Measurements from ENCODE around the gene HDLBP.
"Not testable (repeated sequence)": the region's sequence is repeated elsewhere in the genome, so short reads cannot be mapped to it uniquely, and the experiment has no call there.

The HDLBP gene

GRCh38 chr2:241207641-241208040, 107.8 kb downstream of the HDLBP start:
- no peak for DNase-seq

- no peak for DNase-seq
Observed at GRCh38 chr2:241207151-241207550, 108.3 kb downstream of the HDLBP start.

- no peak for DNase-seq
Observed at GRCh38 chr2:241205086-241205485, 110.4 kb downstream of the HDLBP start.

GRCh38 chr2:241204490-241204889, 111.0 kb downstream of the HDLBP start:
- DNase-seq, result no peak

- DNase-seq, result no peak
Observed at GRCh38 chr2:241204010-241204384, 111.5 kb downstream of the HDLBP start.

- no peak for DNase-seq
Observed at GRCh38 chr2:241203218-241204009, 112.1 kb downstream of the HDLBP start.

GRCh38 chr2:241202681-241203080, 112.8 kb downstream of the HDLBP start:
- DNase-seq, result no peak

- DNase-seq, result no peak
Observed at GRCh38 chr2:241202268-241202585, 113.2 kb downstream of the HDLBP start.

- no peak for DNase-seq
Observed at GRCh38 chr2:241201445-241202267, 113.8 kb downstream of the HDLBP start.

GRCh38 chr2:241200822-241201395, 114.6 kb downstream of the HDLBP start:
- peak in 1 of 2 donors; percentile 42 for DNase-seq

- no peak for DNase-seq
Observed at GRCh38 chr2:241199897-241200821, 115.3 kb downstream of the HDLBP start.

GRCh38 chr2:241199286-241199685, 116.2 kb downstream of the HDLBP start:
- DNase-seq, result no peak

GRCh38 chr2:241198381-241199279, 116.8 kb downstream of the HDLBP start:
- no peak for DNase-seq

GRCh38 chr2:241197947-241198346, 117.5 kb downstream of the HDLBP start:
- no peak for DNase-seq

GRCh38 chr2:241197246-241197645, 118.2 kb downstream of the HDLBP start:
- not testable (repeated sequence) for DNase-seq

- DNase-seq, result no peak
Observed at GRCh38 chr2:241195506-241196130, 119.9 kb downstream of the HDLBP start.

- DNase-seq, result no peak
Observed at GRCh38 chr2:241194811-241195210, 120.7 kb downstream of the HDLBP start.

- no peak for DNase-seq
Observed at GRCh38 chr2:241193271-241193670, 122.2 kb downstream of the HDLBP start.

- DNase-seq, result no peak
Observed at GRCh38 chr2:241191081-241191480, 124.4 kb downstream of the HDLBP start.

- no peak for DNase-seq
Observed at GRCh38 chr2:241190291-241190981, 125.0 kb downstream of the HDLBP start.
